Upper lobe of left lung (tissue), 6 donors: Measurements from ENCODE around the gene PAPLN. TPM values are rescaled to one million over a fixed set of nuclear protein-coding genes. Genes with fewer than 3 reads are reported as not detected.

ENCODE experiments used
- ATAC-seq, 2 donors: fragments of 200-7000 bp; cut with Tn5 transposase; one replicate each; pipeline ENCODE4 v1.9.1; 2022; ENCODE audit warnings: mild to moderate bottlenecking in 2 of 2, moderate library complexity in 2 of 2; ENCODE audit not compliant: low FRiP score in 2 of 2
- DNase-seq, 2 donors: peaks; one replicate each; pipeline ENCODE4 v3.0.0-alpha.2; 2019 to 2020
- H3K27ac ChIP-seq, 4 donors: fragments of 200-600 bp; sonication (generic); one replicate each; pipeline ENCODE4 v1.5.1; 2016 to 2019
- H3K27me3 ChIP-seq, 4 donors: fragments of 200-600 bp; sonication (generic); one replicate each; pipeline ENCODE4 v1.5.1; 2017 to 2019
- H3K36me3 ChIP-seq, 4 donors: fragments of 200-600 bp; sonication (generic); one replicate each; pipeline ENCODE4 v1.5.1; 2016 to 2019
- H3K4me1 ChIP-seq, 4 donors: fragments of 200-600 bp; sonication (generic); one replicate each; pipeline ENCODE4 v1.5.1; 2018 to 2019
- H3K4me3 ChIP-seq, 4 donors: fragments of 200-600 bp; sonication (generic); one replicate each; pipeline ENCODE4 v1.5.1; 2017 to 2019; ENCODE audit warnings: mild to moderate bottlenecking in 2 of 4, moderate library complexity in 1 of 4
- H3K9me3 ChIP-seq, 4 donors: fragments of 200-600 bp; sonication (generic); one replicate each; pipeline ENCODE4 v1.5.1; 2018 to 2019
- EP300 ChIP-seq, 4 donors: sonication (generic); formaldehyde crosslinking; IDR thresholded peaks; one replicate each; pipeline ENCODE4 v1.5.1; 2017; ENCODE audit warnings: antibody characterized with exemption in 4 of 4, control low read depth in 2 of 4
- POLR2A ChIP-seq, 4 donors: fragments of 450-650 bp; IDR thresholded peaks; one replicate each; pipeline ENCODE4 v1.5.1; 2016 to 2017; ENCODE audit warnings: antibody characterized with exemption in 4 of 4, mild to moderate bottlenecking in 2 of 4
- POLR2AphosphoS5 ChIP-seq, 2 donors: sonication (generic); formaldehyde crosslinking; IDR thresholded peaks; one replicate each; pipeline ENCODE4 v1.5.1; 2017; ENCODE audit warnings: antibody characterized with exemption in 2 of 2
- WGBS, 2 donors: methylation state at CpG; one replicate each; pipeline ENCODE4 v1.1.5; 2017 to 2018; 5-methylcytosine and 5-hydroxymethylcytosine counted together
- total RNA-seq, 6 donors: library from RNA; depleted of rRNA in 4 of 6; stranded (reverse); fragments of >200 nt in 4 of 6; gene quantifications; one replicate each; pipeline versions ENCODE4 v1.1.0 to v1.2.1, GENCODE V29; 2016 to 2021
- TF ChIP-seq, protein P1 (sequence below), 6 experiments: fragments of 450-650 bp in 4 of 6; fragments of 200-600 bp in 2 of 6; sonication (generic) in 2 of 6; IDR thresholded peaks; one replicate each; pipeline ENCODE4 v1.5.1; 2016 to 2019; ENCODE audit warnings: antibody characterized with exemption in 6 of 6
- donor health status: DM: no; HTN: no; CAD: no; lungs with moderate emphysema.
- donor health status: DM: no; HTN: yes; CAD: no; lungs with severe emphysema.

The PAPLN gene
- total RNA-seq, 6 donors from 2014 or later, result 10.3 to 62.9 (median 16.5) TPM

GRCh38 chr14:73211251-73212040 is 25.9 kb upstream of the PAPLN start:
- H3K4me1 ChIP-seq, result no peaks in the 10 kb centered on the region
- H3K27ac ChIP-seq, result no peak overlapping the region
- no peak for DNase-seq
- TF ChIP-seq POLR2A (IDR thresholded peaks at IDR 0.05) (no peak), EP300 (IDR thresholded peaks at IDR 0.05) (no peak), POLR2AphosphoS5 (IDR thresholded peaks at IDR 0.05) (no peak)
- TF ChIP-seq, protein P1, sequence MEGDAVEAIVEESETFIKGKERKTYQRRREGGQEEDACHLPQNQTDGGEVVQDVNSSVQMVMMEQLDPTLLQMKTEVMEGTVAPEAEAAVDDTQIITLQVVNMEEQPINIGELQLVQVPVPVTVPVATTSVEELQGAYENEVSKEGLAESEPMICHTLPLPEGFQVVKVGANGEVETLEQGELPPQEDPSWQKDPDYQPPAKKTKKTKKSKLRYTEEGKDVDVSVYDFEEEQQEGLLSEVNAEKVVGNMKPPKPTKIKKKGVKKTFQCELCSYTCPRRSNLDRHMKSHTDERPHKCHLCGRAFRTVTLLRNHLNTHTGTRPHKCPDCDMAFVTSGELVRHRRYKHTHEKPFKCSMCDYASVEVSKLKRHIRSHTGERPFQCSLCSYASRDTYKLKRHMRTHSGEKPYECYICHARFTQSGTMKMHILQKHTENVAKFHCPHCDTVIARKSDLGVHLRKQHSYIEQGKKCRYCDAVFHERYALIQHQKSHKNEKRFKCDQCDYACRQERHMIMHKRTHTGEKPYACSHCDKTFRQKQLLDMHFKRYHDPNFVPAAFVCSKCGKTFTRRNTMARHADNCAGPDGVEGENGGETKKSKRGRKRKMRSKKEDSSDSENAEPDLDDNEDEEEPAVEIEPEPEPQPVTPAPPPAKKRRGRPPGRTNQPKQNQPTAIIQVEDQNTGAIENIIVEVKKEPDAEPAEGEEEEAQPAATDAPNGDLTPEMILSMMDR (IDR thresholded peaks at IDR 0.05), result no peak
- 90 to 92% methylated on average over 7 of the region's 7 CpGs for WGBS, 2 donors
- H3K9me3 ChIP-seq, result no peaks in the 10 kb centered on the region
- peaks cover 22 to 98% (median 51%) of the 10 kb centered on the region in 4 donors for H3K36me3 ChIP-seq
- H3K4me3 ChIP-seq, result no peak overlapping the region
- no peaks in the 10 kb centered on the region for H3K27me3 ChIP-seq
- ATAC-seq, result no peak

GRCh38 chr14:73216030-73216429 is 21.3 kb upstream of the PAPLN start:
- ATAC-seq (no peak), DNase-seq (no peak)
- TF ChIP-seq, protein P1 (IDR thresholded peaks at IDR 0.05), result no peak
- TF ChIP-seq POLR2AphosphoS5 (IDR thresholded peaks at IDR 0.05) (no peak), POLR2A (IDR thresholded peaks at IDR 0.05) (no peak), EP300 (IDR thresholded peaks at IDR 0.05) (no peak)
- no peaks in the 10 kb centered on the region for H3K9me3 ChIP-seq
- no peaks in the 10 kb centered on the region for H3K4me1 ChIP-seq
- H3K36me3 ChIP-seq, result peaks cover 43 to 98% (median 63%) of the 10 kb centered on the region in 4 donors
- H3K27ac ChIP-seq, result no peak overlapping the region
- H3K4me3 ChIP-seq, result no peak overlapping the region
- WGBS, 2 donors, result 92 to 94% methylated on average over 2 of the region's 2 CpGs
- no peaks in the 10 kb centered on the region for H3K27me3 ChIP-seq

DNA sequence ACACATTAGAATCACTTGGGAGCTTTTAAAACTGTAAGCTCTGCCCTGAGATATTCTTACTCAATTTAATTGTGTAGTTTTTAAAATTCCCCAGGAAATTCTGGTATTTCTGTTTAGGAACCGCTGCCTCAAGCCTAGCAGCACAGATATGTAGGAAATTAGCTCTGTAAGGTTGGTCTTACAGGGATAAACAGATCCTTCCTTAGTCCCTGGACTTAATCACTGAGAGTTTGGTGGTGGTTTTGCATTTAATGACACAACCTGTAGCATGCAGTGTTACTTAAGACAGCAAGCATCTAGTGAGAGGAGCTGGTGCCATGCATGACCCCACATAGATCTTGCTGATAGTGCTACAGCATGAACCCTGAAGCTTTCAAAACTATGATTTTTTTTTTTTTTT is 19.9 kb upstream of the PAPLN start:
- Histone ChIP-seq H3K27ac (no peak overlapping the region), H3K9me3 (no peaks in the 10 kb centered on the region), H3K4me3 (no peak overlapping the region), H3K4me1 (no peaks in the 10 kb centered on the region), H3K27me3 (no peaks in the 10 kb centered on the region), H3K36me3 (peaks cover 37 to 91% (median 57%) of the 10 kb centered on the region in 4 donors)
- DNase-seq (no peak), ATAC-seq (no peak)
- WGBS, 2 donors, result 95 to 100% methylated on average over 1 of the region's 1 CpG
- TF ChIP-seq, protein P1 (IDR thresholded peaks at IDR 0.05), result no peak
- no peak for TF ChIP-seq POLR2AphosphoS5 (IDR thresholded peaks at IDR 0.05)
- TF ChIP-seq EP300 (IDR thresholded peaks at IDR 0.05), result no peak
- no peak for TF ChIP-seq POLR2A (IDR thresholded peaks at IDR 0.05)

- Histone ChIP-seq H3K27ac (no peak overlapping the region), H3K36me3 (peaks cover 25 to 72% (median 37%) of the 10 kb centered on the region in 4 donors), H3K4me3 (no peak overlapping the region), H3K4me1 (no peaks in the 10 kb centered on the region), H3K27me3 (no peaks in the 10 kb centered on the region), H3K9me3 (no peaks in the 10 kb centered on the region)
- 85 to 95% methylated on average over 4 of the region's 4 CpGs for WGBS, 2 donors
- no peak for DNase-seq
- TF ChIP-seq EP300 (IDR thresholded peaks at IDR 0.05) (no peak), POLR2A (IDR thresholded peaks at IDR 0.05) (no peak), POLR2AphosphoS5 (IDR thresholded peaks at IDR 0.05) (no peak)
- TF ChIP-seq, protein P1 (IDR thresholded peaks at IDR 0.05), result no peak
- no peak for ATAC-seq
These were observed 17.2 kb upstream of the PAPLN start for GRCh38 chr14:73220061-73220460.

DNA sequence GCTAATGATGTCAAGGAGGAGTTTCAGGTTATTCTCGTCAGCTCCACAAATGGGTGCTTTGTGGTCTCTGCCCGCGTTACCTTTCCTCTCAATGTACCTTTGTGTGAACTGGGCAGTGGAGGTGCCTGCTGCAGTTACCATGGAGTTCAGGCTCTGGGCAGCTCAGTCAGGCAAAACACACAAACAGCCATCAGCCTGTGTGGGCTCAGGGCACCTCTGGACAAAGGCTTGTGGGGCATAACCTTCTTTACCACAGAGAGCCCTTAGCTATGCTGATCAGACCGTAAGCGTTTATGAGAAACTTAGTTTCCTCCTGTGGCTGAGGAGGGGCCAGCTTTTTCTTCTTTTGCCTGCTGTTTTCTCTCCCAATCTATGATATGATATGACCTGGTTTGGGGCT is 16.7 kb upstream of the PAPLN start:
- H3K4me3 ChIP-seq, result no peak overlapping the region
- no peak for DNase-seq
- no peak overlapping the region for H3K27ac ChIP-seq
- ATAC-seq, result no peak
- no peaks in the 10 kb centered on the region for H3K4me1 ChIP-seq
- peaks cover 25 to 66% (median 35%) of the 10 kb centered on the region in 4 donors for H3K36me3 ChIP-seq
- 93 to 95% methylated on average over 5 of the region's 5 CpGs for WGBS, 2 donors
- no peaks in the 10 kb centered on the region for H3K9me3 ChIP-seq
- TF ChIP-seq POLR2A (IDR thresholded peaks at IDR 0.05) (no peak), POLR2AphosphoS5 (IDR thresholded peaks at IDR 0.05) (no peak), EP300 (IDR thresholded peaks at IDR 0.05) (no peak)
- TF ChIP-seq, protein P1 (IDR thresholded peaks at IDR 0.05), result no peak
- no peaks in the 10 kb centered on the region for H3K27me3 ChIP-seq
